ENCODE data around the gene RMRP. TPM values are rescaled to one million over a fixed set of nuclear protein-coding genes. Genes with fewer than 3 reads are reported as not detected.

Gene RMRP
- total RNA-seq, 1 donor from 2014 or later, result 21,148 TPM

GRCh38 chr9:35682051-35682450 lies 24.2 kb upstream of the RMRP start:
- Mint-ChIP-seq H3K36me3 (peaks cover 28% of the 10 kb centered on the region), H3K4me3 (no peak overlapping the region), H3K4me1 (peaks cover 10% of the 10 kb centered on the region), H3K27ac (no peak overlapping the region), H3K27me3 (ENCODE audit: low read depth) (no peaks in the 10 kb centered on the region), H3K9me3 (no peaks in the 10 kb centered on the region)
- no peak for DNase-seq (ENCODE audit: low spot score in 2 of 2, unreplicated experiment in 2 of 2)
- no peak for TF ChIP-seq CTCF (IDR thresholded peaks at IDR 0.05; ENCODE audit: unreplicated experiment)

GRCh38 chr9:35681341-35682002 lies 23.7 kb upstream of the RMRP start:
- no peak overlapping the region for H3K27ac Mint-ChIP-seq
- no peak for DNase-seq (ENCODE audit: low spot score in 2 of 2, unreplicated experiment in 2 of 2)
- peaks cover 28% of the 10 kb centered on the region for H3K36me3 Mint-ChIP-seq
- TF ChIP-seq CTCF (IDR thresholded peaks at IDR 0.05; ENCODE audit: unreplicated experiment), result no peak
- H3K27me3 Mint-ChIP-seq (ENCODE audit: low read depth), result no peaks in the 10 kb centered on the region
- H3K4me1 Mint-ChIP-seq, result peaks cover 5% of the 10 kb centered on the region
- no peak overlapping the region for H3K4me3 Mint-ChIP-seq
- no peaks in the 10 kb centered on the region for H3K9me3 Mint-ChIP-seq

GRCh38 chr9:35680331-35681105 lies 22.7 kb upstream of the RMRP start:
- no peak for TF ChIP-seq CTCF (IDR thresholded peaks at IDR 0.05; ENCODE audit: unreplicated experiment)
- Mint-ChIP-seq H3K27me3 (ENCODE audit: low read depth) (no peaks in the 10 kb centered on the region), H3K27ac (no peak overlapping the region), H3K36me3 (peaks cover 23% of the 10 kb centered on the region), H3K4me3 (no peak overlapping the region), H3K9me3 (no peaks in the 10 kb centered on the region), H3K4me1 (peaks cover 4% of the 10 kb centered on the region)
- no peak for DNase-seq (ENCODE audit: low spot score in 2 of 2, unreplicated experiment in 2 of 2)

GRCh38 chr9:35679766-35680330 lies 22.0 kb upstream of the RMRP start:
- peaks cover 23% of the 10 kb centered on the region for H3K36me3 Mint-ChIP-seq
- no peaks in the 10 kb centered on the region for H3K27me3 Mint-ChIP-seq (ENCODE audit: low read depth)
- no peak for DNase-seq (ENCODE audit: low spot score in 2 of 2, unreplicated experiment in 2 of 2)
- no peaks in the 10 kb centered on the region for H3K9me3 Mint-ChIP-seq
- no peak overlapping the region for H3K4me3 Mint-ChIP-seq
- H3K27ac Mint-ChIP-seq, result no peak overlapping the region
- TF ChIP-seq CTCF (IDR thresholded peaks at IDR 0.05; ENCODE audit: unreplicated experiment), result no peak
- peaks cover 4% of the 10 kb centered on the region for H3K4me1 Mint-ChIP-seq

GRCh38 chr9:35679091-35679490 lies 21.3 kb upstream of the RMRP start:
- Mint-ChIP-seq H3K27me3 (ENCODE audit: low read depth) (no peaks in the 10 kb centered on the region), H3K27ac (no peak overlapping the region), H3K9me3 (no peaks in the 10 kb centered on the region), H3K36me3 (peaks cover 19% of the 10 kb centered on the region), H3K4me3 (no peak overlapping the region), H3K4me1 (peaks cover 7% of the 10 kb centered on the region)
- no peak for TF ChIP-seq CTCF (IDR thresholded peaks at IDR 0.05; ENCODE audit: unreplicated experiment)
- DNase-seq (ENCODE audit: low spot score in 2 of 2, unreplicated experiment in 2 of 2), result no peak

Measured in mesothelial cell of epicardium (in vitro differentiated cells).